GM19397 (cell line): ENCODE measurements around the gene MTUS2.

Experiments used
- ATAC-seq: cut with Tn5 transposase; IDR thresholded peaks from one replicate; pipeline ENCODE4 v1.9.1; 2021; ENCODE audit warnings: mild to moderate bottlenecking, moderate library complexity; ENCODE audit not compliant: unreplicated experiment

The MTUS2 gene

DNA sequence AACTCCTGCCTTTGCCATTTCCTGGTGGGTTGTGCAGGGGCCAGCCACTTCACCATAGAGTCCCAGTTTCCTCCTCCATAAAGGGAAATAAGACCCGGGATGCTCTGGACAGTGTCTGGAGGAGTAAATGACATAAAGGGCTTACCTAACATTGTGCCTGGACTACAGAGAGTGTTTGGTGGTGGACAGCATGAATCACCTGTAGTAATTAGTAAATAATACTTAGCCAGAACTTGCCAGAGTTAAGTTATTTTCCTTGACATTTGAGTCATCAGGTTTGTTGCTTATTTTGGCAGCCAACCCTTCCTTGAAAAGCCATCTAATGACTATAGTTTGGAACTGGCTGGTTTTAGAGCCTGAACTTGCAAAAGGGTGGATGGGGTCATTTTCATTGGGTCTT, 616.2 kb downstream of the MTUS2 start:
- ATAC-seq, result no peak

- no peak for ATAC-seq
These were observed 616.7 kb downstream of the MTUS2 start for GRCh38 chr13:29436721-29437280.

- ATAC-seq, result no peak
These were observed 618.6 kb downstream of the MTUS2 start for GRCh38 chr13:29438769-29439168.

DNA sequence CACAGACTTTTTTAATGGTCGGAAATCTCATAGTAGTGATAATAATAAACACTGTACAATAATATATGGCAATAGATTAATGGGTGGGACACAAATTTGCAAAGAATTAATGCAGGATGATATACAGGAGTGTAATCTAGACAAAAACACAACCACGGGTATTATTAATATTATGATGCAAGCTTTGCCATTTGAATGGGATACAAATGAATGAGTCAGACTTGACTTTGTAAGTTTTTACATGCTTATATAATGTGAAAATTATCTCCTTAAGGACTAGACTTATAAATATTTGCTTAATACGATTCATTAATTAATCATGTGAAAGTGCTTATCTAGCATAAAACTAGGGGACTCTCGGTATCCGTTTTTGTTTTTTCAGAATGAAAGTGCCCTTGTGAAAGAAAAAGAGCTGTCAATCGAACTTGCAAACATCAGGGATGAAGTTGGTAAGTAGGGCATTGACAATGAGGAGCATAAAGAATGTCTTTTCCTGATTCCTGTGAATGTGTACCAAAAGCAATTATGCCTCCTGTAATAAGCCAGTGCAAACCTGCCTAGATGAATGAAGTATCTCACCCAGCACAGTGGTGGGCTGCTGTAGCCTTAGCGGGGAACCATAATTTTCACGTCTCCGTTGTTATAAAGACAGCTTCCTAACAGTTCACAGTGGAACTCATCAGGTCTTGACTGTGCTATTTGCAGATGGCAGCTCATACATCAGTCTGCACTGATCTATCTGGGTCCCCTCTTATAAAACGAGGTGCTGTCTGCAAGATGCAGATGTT, 619.7 kb downstream of the MTUS2 start:
- ATAC-seq, result no peak

- ATAC-seq, result no peak
These were observed 621.2 kb downstream of the MTUS2 start for GRCh38 chr13:29441306-29441705.

DNA sequence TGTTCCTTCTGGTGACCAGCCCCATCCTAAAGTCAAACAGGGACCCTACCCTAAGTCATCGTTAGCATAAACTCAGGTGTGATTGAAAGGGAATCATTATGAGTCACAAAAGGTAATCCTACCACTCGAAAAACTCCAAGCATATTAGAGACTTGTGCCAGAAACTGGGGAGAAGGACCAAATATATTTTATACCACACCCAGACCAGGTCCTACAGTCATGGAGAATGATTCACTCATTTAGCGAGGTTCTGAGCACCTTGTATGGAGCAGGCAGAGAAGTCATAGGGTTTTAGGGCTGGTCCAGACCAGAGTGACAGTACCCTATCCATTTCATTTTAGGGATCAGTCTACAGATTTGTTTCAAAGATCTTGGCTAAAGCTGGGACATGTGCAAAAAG, 625.9 kb downstream of the MTUS2 start:
- no peak for ATAC-seq

DNA sequence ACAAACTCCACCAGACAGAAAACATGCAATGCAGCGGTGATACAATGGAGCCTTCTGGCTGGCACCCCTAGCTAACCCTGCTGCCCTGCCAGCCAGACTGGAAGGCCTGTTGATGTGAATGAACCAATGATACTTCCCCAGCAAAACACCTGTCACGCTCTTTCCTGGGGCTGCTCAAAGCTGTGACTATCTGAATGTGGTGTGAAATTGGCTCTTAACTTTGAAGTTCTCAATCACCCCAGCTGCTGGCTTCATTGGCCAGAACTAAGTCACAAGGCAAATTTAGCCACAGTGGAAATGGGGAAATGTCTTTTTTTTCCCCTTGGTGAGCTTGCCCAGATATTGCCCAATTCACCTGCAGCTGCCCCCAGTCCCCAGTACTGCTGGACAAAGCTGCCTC, 628.0 kb downstream of the MTUS2 start:
- no peak for ATAC-seq

DNA sequence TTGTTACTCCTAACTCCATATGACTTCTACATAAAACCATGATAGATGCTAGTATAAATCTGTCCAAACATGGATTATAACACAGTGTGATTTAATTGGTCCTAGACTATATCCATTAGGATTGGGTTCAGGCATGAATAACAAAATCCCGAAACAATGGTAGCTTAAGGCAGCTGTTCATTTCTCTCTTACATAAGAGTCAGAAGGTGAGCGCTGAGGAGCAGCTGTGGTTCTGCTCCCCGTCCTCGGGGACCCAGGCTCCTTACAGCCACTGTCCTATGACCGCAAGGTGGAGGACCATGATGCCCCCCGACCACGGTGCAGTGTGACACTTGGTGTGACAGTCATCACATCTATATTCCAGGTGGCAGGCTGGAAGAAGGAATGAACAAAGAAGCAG, 629.6 kb downstream of the MTUS2 start:
- no peak for ATAC-seq

- no peak for ATAC-seq
These were observed 631.8 kb downstream of the MTUS2 start for GRCh38 chr13:29451976-29452375.

GRCh38 chr13:29452773-29453616, 632.9 kb downstream of the MTUS2 start:
- ATAC-seq, result no peak

GRCh38 chr13:29453617-29454011, 633.5 kb downstream of the MTUS2 start:
- no peak for ATAC-seq

DNA sequence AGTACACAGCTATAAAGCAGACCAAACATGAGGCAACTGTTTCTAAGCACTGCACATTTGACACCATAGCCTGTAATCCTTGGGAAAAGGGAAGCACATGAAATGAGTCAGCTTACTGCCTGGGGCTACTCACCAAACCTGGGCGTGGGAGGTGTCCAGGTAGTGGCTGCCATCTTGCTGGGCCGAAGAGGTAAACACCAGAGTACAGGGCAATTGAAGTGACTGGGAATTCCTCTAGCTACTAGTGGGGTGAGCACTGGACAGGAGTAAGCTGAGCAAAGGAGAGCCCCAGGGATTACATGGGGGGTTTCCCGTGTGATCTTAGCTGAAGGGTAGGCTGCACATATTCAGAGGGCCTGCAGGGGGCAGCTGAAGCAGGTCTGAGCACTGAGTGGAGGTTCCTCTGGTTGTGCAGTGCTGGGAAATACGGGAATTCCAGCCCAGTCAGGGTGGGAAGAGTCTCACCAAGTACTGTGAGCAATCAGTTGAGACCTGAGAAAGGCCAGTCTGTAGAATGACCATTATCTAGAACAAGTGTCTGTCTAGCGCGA, 634.9 kb downstream of the MTUS2 start:
- ATAC-seq, result peak; percentile 68

DNA sequence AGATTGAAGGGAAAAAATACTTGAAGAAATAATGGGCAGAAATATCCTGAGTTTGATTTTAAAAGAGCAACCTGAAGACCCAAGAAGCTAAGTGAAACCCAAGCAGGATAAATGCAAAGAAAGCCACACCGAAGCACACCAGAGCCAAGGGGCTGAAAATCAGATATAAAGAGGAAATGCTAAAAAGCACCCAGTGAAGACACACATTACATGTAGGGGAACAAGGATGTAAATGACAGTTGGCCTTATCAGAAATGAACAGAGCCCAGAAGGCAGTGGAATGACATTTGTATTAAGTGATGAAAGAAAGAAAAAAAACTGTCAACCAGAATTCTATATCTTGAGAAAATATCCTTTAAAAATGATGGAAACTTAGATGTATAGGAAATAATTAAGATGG, 636.3 kb downstream of the MTUS2 start:
- ATAC-seq, result no peak

DNA sequence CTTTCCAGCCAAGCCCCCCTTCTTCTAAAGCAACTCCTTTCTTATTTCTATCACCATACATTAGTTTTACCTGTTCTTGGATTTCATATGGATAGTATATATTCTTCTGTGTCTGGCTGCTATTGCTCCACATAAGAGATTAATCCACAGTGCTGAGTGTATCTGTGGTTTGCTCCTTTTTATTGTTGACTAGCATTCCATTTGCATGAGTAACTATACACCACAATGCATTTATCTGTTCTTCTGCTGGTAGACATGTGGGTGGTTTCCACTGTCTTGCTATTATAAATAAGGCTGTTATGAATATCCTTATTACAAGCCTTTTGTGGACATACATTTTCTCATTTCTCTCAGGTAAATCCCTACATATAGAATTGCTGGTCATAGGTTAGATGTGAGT, 637.2 kb downstream of the MTUS2 start:
- ATAC-seq, result no peak

- no peak for ATAC-seq
These were observed 638.3 kb downstream of the MTUS2 start for GRCh38 chr13:29458419-29458818.

DNA sequence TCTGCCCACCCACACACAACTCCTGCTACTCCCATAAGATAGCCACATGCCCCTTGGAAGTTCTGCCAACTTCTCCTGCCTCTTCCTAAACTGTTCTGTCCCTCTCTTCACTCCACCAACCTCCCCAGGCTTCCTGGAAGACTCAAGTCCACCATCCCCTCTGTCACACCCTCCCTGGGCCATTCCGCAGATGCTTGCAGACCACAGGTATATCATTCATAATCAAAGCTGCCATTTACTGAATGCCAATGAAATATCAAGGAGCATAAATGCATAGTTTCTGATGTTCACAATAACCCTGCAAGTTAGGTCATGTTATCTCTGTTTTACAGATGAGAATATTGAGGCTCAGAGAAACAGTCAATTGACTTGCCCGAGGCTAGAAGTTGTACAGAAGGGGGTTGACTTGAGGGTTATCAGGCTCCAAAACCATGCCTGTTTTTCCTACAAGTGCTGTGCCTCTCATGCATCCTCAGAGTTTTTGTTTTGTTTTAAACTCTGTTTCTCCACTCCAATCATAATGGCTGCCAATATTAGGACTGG, 639.7 kb downstream of the MTUS2 start:
- ATAC-seq, result no peak

- no peak for ATAC-seq
These were observed 644.1 kb downstream of the MTUS2 start for GRCh38 chr13:29464105-29464679.

- no peak for ATAC-seq
These were observed 645.7 kb downstream of the MTUS2 start for GRCh38 chr13:29465741-29466293.

DNA sequence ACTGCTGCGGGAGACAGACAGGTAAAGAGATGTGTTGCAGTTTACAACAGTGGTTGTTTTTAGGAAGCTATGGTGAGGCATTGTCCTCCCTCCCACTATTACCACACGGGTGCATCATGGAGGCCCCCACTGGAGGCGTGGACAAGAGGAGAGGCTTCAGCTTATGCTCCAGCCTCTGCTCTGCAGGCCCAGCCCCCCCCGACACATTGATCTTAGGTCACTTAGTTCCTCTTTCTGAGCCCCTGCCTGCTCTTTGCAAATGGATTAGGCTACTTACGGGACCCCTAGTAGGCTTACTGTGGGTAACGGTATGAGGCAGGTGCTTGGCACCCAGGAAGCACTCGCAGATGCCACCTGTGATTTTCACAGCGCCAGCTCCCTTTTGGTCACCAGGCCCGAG, 651.4 kb downstream of the MTUS2 start:
- no peak for ATAC-seq

GRCh38 chr13:29472332-29472961, 652.3 kb downstream of the MTUS2 start:
- ATAC-seq, result peak; percentile 74
